ENCODE data around the gene MYH9.

The MYH9 gene

DNA sequence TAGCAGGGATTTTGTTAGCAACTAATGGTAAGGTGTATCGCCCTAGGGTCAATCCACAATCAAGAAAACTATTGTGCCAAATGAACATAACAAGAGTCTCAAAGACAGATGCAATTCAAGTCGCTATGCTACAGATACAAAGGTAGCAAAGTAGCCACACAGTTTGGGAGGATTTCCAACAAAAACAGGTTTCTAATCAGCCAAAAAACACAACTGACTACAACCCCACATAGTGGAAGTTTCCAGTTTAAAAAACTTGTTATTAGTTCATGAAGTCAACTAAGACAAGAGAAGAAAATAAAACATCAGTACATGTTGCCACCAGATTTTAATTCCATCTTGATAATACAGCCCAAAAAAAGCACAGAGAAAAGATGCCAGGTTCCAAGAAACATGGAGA, 38.0 kb downstream of the MYH9 start:
- DNase-seq (ENCODE audit: low read depth) = no peak
- TF ChIP-seq, protein P1, sequence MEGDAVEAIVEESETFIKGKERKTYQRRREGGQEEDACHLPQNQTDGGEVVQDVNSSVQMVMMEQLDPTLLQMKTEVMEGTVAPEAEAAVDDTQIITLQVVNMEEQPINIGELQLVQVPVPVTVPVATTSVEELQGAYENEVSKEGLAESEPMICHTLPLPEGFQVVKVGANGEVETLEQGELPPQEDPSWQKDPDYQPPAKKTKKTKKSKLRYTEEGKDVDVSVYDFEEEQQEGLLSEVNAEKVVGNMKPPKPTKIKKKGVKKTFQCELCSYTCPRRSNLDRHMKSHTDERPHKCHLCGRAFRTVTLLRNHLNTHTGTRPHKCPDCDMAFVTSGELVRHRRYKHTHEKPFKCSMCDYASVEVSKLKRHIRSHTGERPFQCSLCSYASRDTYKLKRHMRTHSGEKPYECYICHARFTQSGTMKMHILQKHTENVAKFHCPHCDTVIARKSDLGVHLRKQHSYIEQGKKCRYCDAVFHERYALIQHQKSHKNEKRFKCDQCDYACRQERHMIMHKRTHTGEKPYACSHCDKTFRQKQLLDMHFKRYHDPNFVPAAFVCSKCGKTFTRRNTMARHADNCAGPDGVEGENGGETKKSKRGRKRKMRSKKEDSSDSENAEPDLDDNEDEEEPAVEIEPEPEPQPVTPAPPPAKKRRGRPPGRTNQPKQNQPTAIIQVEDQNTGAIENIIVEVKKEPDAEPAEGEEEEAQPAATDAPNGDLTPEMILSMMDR (IDR thresholded peaks at IDR 0.05; ENCODE audit: insufficient read depth, low read depth, low read length, missing control alignments) = no peak
- H3K4me3 ChIP-seq (ENCODE audit: low read depth, low read length) = no peak overlapping the region

DNA sequence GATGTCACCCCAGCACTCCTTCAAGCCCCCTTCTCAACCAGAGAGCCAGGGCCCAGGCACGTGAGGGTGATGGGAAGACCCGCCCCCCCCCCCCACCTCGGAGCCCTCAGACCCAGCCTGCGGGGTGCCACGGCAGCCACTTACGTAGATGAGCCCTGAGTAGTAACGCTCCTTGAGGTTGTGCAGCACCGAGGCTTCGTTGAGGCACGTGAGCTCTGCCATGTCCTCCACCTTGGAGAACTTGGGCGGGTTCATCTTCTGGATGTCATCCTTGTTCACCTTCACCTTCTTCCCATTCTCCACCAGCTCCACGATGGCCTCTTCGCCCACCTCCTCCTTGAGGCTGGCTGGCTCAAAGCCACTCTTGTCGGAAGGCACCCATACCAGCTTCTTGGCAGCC, 39.0 kb downstream of the MYH9 start:
- no peak overlapping the region for H3K4me3 ChIP-seq (ENCODE audit: low read depth, low read length)
- no peak for DNase-seq (ENCODE audit: low read depth)
- TF ChIP-seq, protein P1 (IDR thresholded peaks at IDR 0.05; ENCODE audit: insufficient read depth, low read depth, low read length, missing control alignments) = no peak

DNA sequence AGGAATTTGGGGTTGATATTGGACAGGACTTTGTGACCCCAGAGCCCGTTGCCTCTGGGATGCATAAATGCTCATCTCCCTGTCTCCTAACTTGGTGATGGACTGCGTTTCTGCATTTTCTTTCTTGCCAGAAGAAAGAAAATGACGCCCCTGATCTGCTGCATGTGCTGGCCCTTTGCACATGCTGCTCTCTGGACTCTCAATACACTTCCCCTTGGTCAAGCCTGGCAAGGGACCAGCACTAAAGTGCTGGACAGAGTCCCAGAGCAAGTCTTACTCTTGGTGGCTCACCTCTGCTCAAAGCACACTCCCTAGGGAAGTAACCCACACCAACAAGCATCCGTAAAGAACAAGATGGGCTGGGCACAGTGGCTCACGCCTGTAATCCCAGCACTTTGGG, 40.7 kb downstream of the MYH9 start:
- TF ChIP-seq, protein P1 (IDR thresholded peaks at IDR 0.05; ENCODE audit: insufficient read depth, low read depth, low read length, missing control alignments) = no peak
- no peak overlapping the region for H3K4me3 ChIP-seq (ENCODE audit: low read depth, low read length)
- DNase-seq (ENCODE audit: low read depth) = no peak

DNA sequence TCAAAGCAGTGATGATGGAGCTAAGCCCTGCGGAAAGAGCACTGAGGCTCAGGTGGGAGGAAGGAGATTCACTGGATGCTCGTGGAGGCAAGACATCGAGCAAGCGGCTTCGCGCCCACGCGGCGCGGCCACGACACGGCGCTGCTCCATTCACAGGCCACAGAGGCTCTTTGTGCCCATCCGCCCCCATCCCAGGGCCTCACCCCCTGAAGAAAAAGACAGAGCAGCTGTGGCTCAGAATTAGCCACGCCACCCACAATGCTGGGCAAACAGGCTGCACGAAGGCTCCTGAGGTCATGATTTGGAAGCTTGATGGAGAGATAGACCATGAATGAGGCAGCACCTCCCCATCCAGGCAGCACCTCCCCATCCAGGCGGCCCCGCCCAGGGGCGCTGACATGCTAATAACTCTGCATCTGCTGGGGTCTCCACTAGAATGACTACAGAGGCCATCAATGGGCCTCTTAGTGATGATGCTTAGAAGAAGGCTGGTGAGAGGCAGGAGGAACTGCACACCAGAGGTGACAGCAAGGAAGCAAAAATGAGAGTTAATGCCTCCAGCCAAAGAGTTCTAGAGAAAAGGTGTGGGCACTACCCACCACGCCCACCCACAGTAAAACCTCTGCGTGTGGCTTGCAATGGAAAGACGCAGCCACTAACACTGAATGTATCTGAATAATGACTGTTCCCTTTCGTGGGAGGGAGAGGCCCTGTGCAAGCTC, 43.5 kb downstream of the MYH9 start:
- no peak for DNase-seq (ENCODE audit: low read depth)
- TF ChIP-seq, protein P1 (IDR thresholded peaks at IDR 0.05; ENCODE audit: insufficient read depth, low read depth, low read length, missing control alignments) = no peak
- no peak overlapping the region for H3K4me3 ChIP-seq (ENCODE audit: low read depth, low read length)

DNA sequence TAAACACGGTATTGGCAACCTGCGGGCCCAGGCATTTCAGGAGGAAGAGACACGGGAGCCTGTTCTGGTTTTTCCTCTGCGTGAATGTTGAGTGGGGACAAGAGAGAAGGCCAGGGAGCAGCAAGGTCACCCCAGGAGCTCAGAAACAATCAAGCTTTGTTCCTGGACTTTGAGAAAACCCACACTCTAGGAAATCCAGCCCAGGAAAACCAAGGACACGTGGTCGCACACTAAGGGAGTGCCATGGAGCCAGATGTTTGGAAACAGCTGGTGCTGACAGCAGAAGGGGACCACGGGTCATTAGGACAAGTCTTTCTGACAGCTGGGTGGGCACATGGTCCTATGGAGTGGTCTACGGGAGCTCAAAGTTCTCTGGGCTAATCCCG, 44.1 kb downstream of the MYH9 start:
- H3K4me3 ChIP-seq (ENCODE audit: low read depth, low read length) = no peak overlapping the region
- TF ChIP-seq, protein P1 (IDR thresholded peaks at IDR 0.05; ENCODE audit: insufficient read depth, low read depth, low read length, missing control alignments) = no peak
- no peak for DNase-seq (ENCODE audit: low read depth)

DNA sequence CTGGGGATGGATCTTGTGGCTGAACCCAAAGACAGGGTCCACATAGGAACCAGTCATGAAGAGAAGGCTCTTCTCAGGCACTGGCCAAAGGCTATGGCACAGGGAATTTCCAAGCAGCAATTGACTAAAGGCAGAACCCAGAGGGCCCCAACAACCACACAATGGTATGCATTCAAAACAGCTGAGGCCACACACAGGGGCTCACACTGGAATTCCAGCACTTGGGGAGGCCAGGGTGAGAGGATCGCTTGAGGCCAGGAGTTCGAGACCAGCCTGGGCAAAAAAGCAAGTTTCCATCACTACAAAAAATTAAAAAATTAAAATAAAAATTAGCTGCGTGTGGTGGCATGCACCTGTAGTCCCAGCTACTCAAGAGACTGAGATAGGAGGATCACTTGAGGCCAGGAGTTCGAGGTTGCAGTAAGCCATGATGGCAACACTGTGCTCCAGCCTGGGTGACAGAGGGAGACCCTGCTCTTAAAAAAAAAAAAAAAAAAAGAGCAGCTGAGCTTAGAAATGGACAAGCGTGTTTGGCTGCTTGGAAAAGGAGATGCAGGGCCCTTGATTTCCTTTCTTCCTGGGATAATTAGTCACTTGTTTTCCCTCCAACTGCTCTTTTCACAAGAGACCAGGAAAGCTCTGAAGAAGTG, 44.6 kb downstream of the MYH9 start:
- no peak overlapping the region for H3K4me3 ChIP-seq (ENCODE audit: low read depth, low read length)
- TF ChIP-seq, protein P1 (IDR thresholded peaks at IDR 0.05; ENCODE audit: insufficient read depth, low read depth, low read length, missing control alignments) = no peak
- no peak for DNase-seq (ENCODE audit: low read depth)

Data from GM12865 (cell line).